HG03280 (cell line): ENCODE results near the gene LUC7L3.
"Not testable (repeated sequence)": the region's sequence is repeated elsewhere in the genome, so short reads cannot be mapped to it uniquely, and the experiment has no call there.

Experiments used
- ATAC-seq: cut with Tn5 transposase; IDR thresholded peaks from one replicate; pipeline ENCODE4 v1.9.1; 2021; ENCODE audit warnings: mild to moderate bottlenecking, moderate library complexity; ENCODE audit not compliant: unreplicated experiment

Gene LUC7L3, protein sequence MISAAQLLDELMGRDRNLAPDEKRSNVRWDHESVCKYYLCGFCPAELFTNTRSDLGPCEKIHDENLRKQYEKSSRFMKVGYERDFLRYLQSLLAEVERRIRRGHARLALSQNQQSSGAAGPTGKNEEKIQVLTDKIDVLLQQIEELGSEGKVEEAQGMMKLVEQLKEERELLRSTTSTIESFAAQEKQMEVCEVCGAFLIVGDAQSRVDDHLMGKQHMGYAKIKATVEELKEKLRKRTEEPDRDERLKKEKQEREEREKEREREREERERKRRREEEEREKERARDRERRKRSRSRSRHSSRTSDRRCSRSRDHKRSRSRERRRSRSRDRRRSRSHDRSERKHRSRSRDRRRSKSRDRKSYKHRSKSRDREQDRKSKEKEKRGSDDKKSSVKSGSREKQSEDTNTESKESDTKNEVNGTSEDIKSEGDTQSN

DNA sequence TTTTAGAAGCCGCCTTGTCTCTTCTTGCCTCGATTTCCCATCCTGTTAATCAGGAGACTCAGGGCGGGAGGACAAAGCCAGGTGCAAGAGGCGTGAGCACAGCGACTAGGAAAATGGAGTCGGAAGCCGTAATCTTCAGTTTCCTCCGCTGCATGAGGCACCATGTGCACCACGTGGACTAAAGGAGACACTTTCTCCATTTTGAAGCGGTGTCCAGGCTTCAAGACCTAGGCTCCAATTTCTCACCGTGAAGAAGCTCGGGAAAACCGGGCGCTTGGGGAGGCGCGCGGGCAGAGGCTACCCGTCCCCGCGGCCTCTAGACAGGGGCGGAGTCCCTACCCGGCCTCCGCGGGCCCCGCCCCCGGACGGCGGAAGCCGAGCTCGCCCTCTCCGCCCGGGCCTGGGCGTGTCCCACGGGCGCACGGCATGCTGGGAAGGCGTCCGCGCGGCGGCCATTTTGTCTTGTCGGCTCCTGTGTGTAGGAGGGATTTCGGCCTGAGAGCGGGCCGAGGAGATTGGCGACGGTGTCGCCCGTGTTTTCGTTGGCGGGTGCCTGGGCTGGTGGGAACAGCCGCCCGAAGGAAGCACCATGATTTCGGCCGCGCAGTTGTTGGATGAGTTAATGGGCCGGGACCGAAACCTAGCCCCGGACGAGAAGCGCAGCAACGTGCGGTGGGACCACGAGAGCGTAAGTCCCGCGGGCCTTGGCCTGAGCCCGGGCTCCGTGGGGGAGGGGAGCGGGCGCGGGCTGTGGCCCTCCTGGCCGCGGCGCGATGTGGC lies at the start of gene LUC7L3:
LUC7L3 (plus strand) TSS at position 460 of the 780 bp plus-strand sequence; CDS start at position 590, 130 bp downstream.
- peak; percentile 92 for ATAC-seq

GRCh38 chr17:50672071-50672470 lies 47.3 kb upstream of the LUC7L3 start:
- no peak for ATAC-seq

DNA sequence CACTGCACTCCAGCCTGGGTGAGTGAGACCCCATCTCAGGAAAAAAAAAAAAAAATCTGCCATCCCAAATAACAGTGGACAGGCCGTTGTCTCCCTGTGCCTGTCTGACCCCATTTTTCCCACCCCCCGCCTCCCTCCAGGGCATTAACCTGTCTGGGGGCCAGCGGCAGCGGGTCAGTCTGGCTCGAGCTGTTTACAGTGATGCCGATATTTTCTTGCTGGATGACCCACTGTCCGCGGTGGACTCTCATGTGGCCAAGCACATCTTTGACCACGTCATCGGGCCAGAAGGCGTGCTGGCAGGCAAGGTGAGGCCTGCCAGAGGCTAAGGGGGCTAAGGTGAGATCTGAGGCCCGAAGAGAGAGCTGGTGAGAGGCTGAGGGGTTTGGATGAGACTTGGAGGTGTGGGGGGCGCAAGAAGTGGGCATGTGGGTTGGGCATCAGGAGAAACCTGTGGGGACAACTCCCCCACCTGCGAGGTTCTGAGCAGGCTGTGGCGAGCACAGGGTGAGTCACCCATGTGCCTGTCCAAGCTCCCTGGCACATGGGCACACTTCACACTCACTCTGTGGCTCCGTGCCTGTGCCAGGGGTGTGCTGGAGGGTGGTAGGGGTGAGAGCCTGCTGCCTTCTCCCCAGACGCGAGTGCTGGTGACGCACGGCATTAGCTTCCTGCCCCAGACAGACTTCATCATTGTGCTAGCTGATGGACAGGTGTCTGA lies 46.4 kb upstream of the LUC7L3 start:
- ATAC-seq, result no peak

GRCh38 chr17:50675190-50675589 lies 44.2 kb upstream of the LUC7L3 start:
- ATAC-seq, result no peak

DNA sequence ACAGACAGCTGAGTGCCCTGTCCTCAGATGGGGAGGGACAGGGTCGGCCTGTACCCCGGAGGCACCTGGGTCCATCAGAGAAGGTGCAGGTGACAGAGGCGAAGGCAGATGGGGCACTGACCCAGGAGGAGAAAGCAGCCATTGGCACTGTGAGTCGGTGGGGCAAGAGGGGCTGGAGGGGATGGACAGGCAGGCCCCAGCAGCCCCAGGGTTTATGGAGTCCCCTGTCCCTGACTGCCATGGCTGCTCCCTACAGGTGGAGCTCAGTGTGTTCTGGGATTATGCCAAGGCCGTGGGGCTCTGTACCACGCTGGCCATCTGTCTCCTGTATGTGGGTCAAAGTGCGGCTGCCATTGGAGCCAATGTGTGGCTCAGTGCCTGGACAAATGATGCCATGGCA lies 43.8 kb upstream of the LUC7L3 start:
- ATAC-seq, result no peak

GRCh38 chr17:50676065-50676975 lies 43.1 kb upstream of the LUC7L3 start:
- ATAC-seq, result no peak

DNA sequence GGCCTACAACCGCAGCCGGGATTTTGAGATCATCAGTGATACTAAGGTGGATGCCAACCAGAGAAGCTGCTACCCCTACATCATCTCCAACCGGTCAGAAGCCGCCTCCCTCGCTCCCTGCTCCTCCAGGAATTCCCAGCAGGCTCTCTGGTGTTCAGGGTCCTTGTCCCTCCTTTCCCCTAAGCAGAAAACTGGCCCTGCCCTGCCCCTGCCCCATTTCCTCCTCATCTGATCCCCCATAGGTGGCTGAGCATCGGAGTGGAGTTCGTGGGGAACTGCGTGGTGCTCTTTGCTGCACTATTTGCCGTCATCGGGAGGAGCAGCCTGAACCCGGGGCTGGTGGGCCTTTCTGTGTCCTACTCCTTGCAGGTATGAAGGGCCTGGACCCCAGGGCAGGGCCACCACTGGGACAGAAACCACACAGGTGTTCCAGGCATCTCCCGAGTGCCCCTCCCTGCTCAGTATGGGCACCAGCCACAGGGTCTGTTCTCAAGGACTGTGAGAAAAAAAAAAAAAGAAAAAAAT lies 41.5 kb upstream of the LUC7L3 start:
- ATAC-seq, result no peak

DNA sequence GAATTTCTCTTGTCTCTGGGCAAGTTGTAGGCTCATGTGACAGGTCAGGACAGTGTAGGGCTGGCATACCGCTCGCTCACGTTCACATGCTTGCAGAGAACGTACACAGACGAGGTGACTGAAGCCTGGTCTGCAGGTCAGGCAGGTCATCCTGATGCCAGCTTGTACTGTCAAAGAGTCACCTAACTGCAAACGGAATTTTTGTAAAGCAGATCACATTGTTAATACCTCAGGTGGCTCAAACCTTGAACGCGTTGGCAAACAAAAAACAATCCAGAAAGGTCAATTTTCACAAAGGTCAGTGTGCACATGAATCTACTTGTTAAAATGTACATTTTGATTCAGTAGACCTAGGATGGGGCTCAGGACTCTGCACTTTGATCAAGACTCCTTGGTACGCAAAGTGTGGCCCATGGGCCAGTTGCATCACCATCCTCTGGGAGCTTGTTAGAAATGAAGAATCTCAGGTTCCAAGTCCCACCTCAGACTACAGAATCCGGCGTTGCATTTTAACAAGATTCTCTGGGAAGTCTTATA lies 40.3 kb upstream of the LUC7L3 start:
- no peak for ATAC-seq

DNA sequence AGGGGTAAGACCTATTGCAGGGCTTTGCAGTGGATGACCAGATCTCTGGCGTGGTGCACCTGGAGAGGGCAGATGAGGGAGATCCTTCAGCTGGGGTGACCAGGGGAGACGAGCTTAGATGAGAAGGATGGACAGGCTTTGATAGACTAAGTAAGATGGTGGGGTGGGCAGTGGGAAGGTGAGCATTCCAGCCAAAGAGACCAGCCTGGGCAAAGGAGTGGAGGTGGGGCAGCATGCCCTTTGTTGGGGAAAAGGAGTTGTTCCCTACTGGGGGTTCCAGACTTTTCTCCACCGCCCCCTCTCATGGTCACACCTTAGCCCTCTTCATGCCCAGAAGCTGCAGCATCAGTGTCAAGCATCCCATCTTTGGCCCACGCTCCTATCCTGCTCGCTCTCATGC lies 39.3 kb upstream of the LUC7L3 start:
- ATAC-seq, result no peak

- not testable (repeated sequence) for ATAC-seq
Observed at GRCh38 chr17:50680543-50681262, 38.7 kb upstream of the LUC7L3 start.

- no peak for ATAC-seq
Observed at GRCh38 chr17:50681263-50682200, 37.9 kb upstream of the LUC7L3 start.

DNA sequence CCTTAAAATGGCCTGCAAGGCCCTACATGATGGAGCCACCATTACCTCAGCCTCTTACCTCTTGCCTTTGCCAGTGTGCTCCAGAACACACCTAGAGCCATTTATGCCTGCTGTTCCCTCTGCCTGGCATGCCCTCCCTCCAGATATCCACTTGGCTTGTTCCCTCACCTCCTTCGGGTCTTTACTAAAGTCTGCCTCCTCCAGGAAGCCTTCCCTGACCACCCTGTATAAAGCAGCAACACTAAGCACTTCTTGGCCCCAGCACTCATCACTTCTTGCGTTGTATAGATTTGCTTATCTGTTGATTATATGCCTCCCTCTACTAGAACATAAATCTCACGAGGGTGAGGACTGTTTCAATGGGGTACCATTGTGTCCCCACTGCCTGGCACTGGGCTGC lies 37.0 kb upstream of the LUC7L3 start:
- ATAC-seq, result no peak

DNA sequence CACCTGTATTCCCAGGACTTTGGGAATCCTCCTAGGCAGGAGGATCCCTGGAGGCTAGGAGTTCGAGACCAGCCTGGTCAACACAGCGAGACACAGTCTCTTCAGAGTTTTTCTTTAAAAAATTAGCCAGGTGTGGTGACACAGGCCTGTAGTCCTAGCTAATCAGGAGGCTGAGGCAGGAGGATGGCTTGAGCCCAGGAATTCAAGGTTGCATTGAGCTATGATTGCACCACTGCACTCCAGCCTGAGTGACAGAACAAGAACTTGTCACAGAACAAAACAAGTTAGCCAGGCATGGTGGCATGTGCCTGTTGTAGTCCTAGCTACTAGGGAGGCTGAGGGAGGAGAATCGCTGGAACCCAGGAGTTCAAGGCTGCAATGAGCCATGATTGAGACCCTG lies 36.5 kb upstream of the LUC7L3 start:
- no peak for ATAC-seq

DNA sequence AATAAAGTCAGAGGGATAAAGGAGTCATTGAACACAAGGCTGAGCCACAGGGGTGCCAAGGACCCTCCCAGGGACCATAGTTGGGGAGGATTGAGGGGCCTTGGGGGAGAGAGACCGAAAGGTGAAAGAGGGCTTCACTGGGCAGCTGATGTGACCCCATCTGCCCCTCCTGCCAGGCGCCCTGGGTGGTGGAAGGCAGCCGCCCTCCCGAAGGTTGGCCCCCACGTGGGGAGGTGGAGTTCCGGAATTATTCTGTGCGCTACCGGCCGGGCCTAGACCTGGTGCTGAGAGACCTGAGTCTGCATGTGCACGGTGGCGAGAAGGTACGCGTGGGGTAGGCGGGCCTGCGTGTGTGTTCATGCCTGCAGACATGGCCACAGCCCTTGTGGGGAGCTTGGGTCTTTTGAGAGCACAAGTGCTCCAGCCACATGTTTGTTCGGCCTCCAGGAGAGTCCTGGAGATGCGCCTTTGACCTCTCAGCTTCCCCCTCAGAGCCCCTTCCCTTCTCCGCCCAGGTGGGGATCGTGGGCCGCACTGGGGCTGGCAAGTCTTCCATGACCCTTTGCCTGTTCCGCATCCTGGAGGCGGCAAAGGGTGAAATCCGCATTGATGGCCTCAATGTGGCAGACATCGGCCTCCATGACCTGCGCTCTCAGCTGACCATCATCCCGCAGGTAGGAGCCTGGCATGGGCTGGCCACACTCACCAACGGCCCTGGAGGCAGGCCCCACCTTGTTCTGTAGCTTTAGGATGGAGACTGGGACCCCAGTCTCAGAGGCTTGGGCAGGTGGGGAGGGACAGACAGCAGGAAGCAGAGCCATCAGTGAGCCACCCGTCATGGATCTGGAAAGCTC lies 35.7 kb upstream of the LUC7L3 start:
- no peak for ATAC-seq

GRCh38 chr17:50684288-50684611 lies 35.2 kb upstream of the LUC7L3 start:
- no peak for ATAC-seq

GRCh38 chr17:50684612-50685333 lies 34.6 kb upstream of the LUC7L3 start:
- no peak for ATAC-seq

DNA sequence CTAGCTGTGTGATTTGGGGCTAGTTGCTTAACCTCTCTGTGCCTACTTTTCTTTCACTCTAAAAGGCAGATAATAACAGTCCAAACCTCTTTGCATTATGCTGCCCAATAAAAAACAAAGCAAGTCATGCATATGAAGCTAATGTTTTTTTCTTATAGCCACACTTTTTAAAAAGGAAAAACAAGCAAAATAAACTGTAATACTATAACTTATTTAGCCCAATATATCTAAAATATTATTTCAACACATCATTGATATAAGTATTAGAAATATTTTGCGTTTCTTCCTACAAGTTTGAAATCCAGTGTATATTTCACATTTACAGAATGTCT lies 34.1 kb upstream of the LUC7L3 start:
- no peak for ATAC-seq
